ENCODE results near the gene SRP9.
A peak's percentile ranks its signal among the peaks of the same experiment; 100 is the strongest.
"Not testable (repeated sequence)": the region's sequence is repeated elsewhere in the genome, so short reads cannot be mapped to it uniquely, and the experiment has no call there.

The SRP9 gene

DNA sequence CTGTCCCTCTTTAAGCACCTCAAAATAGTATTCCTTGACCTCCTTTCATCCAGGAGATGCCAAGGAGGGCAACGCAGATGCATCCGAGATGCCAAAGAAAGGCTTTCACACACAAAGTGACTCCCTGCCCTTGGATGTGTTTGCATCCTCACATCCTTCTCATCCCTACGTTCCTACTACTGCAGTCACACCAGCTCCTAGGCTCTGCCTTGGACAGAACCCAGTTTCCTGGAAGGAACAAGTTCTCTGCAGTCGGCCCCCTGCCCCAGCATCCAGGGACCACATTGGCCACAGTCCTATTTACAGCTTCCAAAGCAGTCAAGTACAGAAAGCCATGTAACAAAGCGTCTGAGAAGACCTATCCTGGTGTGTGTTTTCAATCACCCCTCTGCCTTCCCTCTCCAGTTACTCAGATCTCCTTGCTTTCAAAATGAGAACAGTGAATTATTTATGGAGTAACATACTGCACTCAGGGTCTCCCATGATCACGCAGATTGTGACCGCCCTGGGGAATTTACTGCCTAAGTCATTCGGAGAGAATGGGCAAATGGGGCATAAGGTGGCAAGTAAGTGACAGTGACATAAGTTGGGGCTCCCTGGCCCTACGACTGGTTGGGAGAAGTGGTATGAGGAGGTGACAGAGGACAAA lies 21.8 kb upstream of the SRP9 start:
- ATAC-seq, result peak; percentile 64
- no peak for TF ChIP-seq ZFP3 (CRISPR knock-in tag; IDR thresholded peaks at IDR 0.05)
- no peak for TF ChIP-seq CSRNP3 (CRISPR knock-in tag; IDR thresholded peaks at IDR 0.05)
- TF ChIP-seq RARB (CRISPR knock-in tag; IDR thresholded peaks at IDR 0.05), result no peak
- TF ChIP-seq ZFP30 (CRISPR knock-in tag; IDR thresholded peaks at IDR 0.05), result no peak
- TF ChIP-seq POU6F1 (CRISPR knock-in tag; IDR thresholded peaks at IDR 0.05; ENCODE audit: borderline replicate concordance, low read depth), result no peak
- TF ChIP-seq ZNF8 (CRISPR knock-in tag; IDR thresholded peaks at IDR 0.05), result no peak
- TF ChIP-seq, protein P1, sequence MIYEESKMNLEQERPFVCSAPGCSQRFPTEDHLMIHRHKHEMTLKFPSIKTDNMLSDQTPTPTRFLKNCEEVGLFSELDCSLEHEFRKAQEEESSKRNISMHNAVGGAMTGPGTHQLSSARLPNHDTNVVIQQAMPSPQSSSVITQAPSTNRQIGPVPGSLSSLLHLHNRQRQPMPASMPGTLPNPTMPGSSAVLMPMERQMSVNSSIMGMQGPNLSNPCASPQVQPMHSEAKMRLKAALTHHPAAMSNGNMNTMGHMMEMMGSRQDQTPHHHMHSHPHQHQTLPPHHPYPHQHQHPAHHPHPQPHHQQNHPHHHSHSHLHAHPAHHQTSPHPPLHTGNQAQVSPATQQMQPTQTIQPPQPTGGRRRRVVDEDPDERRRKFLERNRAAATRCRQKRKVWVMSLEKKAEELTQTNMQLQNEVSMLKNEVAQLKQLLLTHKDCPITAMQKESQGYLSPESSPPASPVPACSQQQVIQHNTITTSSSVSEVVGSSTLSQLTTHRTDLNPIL (CRISPR knock-in tag; IDR thresholded peaks at IDR 0.05; ENCODE audit: low read depth), result no peak
- TF ChIP-seq, protein P2, sequence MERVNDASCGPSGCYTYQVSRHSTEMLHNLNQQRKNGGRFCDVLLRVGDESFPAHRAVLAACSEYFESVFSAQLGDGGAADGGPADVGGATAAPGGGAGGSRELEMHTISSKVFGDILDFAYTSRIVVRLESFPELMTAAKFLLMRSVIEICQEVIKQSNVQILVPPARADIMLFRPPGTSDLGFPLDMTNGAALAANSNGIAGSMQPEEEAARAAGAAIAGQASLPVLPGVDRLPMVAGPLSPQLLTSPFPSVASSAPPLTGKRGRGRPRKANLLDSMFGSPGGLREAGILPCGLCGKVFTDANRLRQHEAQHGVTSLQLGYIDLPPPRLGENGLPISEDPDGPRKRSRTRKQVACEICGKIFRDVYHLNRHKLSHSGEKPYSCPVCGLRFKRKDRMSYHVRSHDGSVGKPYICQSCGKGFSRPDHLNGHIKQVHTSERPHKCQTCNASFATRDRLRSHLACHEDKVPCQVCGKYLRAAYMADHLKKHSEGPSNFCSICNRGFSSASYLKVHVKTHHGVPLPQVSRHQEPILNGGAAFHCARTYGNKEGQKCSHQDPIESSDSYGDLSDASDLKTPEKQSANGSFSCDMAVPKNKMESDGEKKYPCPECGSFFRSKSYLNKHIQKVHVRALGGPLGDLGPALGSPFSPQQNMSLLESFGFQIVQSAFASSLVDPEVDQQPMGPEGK (CRISPR knock-in tag; IDR thresholded peaks at IDR 0.05; ENCODE audit: borderline replicate concordance), result no peak
- TF ChIP-seq SNAI2 (CRISPR knock-in tag; IDR thresholded peaks at IDR 0.05), result no peak
- no peak for TF ChIP-seq TOX (CRISPR knock-in tag; IDR thresholded peaks at IDR 0.05; ENCODE audit: borderline replicate concordance)
- TF ChIP-seq ESRRG (CRISPR knock-in tag; IDR thresholded peaks at IDR 0.05), result no peak
- no peak for TF ChIP-seq TCF4 (CRISPR knock-in tag; IDR thresholded peaks at IDR 0.05; ENCODE audit: borderline replicate concordance)

GRCh38 chr1:225757927-225758656 lies 19.5 kb upstream of the SRP9 start:
- no peak for ATAC-seq
- no peak for TF ChIP-seq ZFP3 (CRISPR knock-in tag; IDR thresholded peaks at IDR 0.05)
- no peak for TF ChIP-seq ZNF8 (CRISPR knock-in tag; IDR thresholded peaks at IDR 0.05)
- TF ChIP-seq PPARA (CRISPR knock-in tag; IDR thresholded peaks at IDR 0.05; ENCODE audit: borderline replicate concordance), result no peak
- TF ChIP-seq TCF4 (CRISPR knock-in tag; IDR thresholded peaks at IDR 0.05; ENCODE audit: borderline replicate concordance), result no peak
- TF ChIP-seq TOX (CRISPR knock-in tag; IDR thresholded peaks at IDR 0.05; ENCODE audit: borderline replicate concordance), result no peak
- no peak for TF ChIP-seq OSR1 (CRISPR knock-in tag; IDR thresholded peaks at IDR 0.05)
- TF ChIP-seq ZC3H10 (CRISPR knock-in tag; IDR thresholded peaks at IDR 0.05), result no peak
- TF ChIP-seq, protein P2 (CRISPR knock-in tag; IDR thresholded peaks at IDR 0.05; ENCODE audit: borderline replicate concordance), result no peak
- no peak for TF ChIP-seq BACH2 (CRISPR knock-in tag; IDR thresholded peaks at IDR 0.05; ENCODE audit: borderline replicate concordance)
- TF ChIP-seq ARNTL (CRISPR knock-in tag; IDR thresholded peaks at IDR 0.05; ENCODE audit: borderline replicate concordance, low read depth), result no peak
- no peak for TF ChIP-seq RARB (CRISPR knock-in tag; IDR thresholded peaks at IDR 0.05)
- no peak for TF ChIP-seq ESRRG (CRISPR knock-in tag; IDR thresholded peaks at IDR 0.05)
- TF ChIP-seq CSRNP3 (CRISPR knock-in tag; IDR thresholded peaks at IDR 0.05), result no peak
- no peak for TF ChIP-seq CSDC2 (CRISPR knock-in tag; IDR thresholded peaks at IDR 0.05)
- no peak for TF ChIP-seq GLIS3 (CRISPR knock-in tag; IDR thresholded peaks at IDR 0.05)
- TF ChIP-seq, protein P1 (CRISPR knock-in tag; IDR thresholded peaks at IDR 0.05; ENCODE audit: low read depth), result no peak
- TF ChIP-seq POU6F1 (CRISPR knock-in tag; IDR thresholded peaks at IDR 0.05; ENCODE audit: borderline replicate concordance, low read depth), result no peak

- not testable (repeated sequence) for ATAC-seq
These were observed 17.7 kb upstream of the SRP9 start for GRCh38 chr1:225759972-225760371.
